HG02678 (cell line): ENCODE data around the gene PRKRIP1.
"Not testable (repeated sequence)": the region's sequence is repeated elsewhere in the genome, so short reads cannot be mapped to it uniquely, and the experiment has no call there.

ENCODE experiments used
- ATAC-seq: cut with Tn5 transposase; IDR thresholded peaks from one replicate; pipeline ENCODE4 v1.9.1; 2021; ENCODE audit warnings: mild to moderate bottlenecking, moderate library complexity; ENCODE audit not compliant: unreplicated experiment

The PRKRIP1 gene

GRCh38 chr7:102474736-102475435 lies 78.7 kb downstream of the PRKRIP1 start:
- not testable (repeated sequence) for ATAC-seq
